Measurements from ENCODE around the gene MTHFD2L. TPM values are rescaled to one million over a fixed set of nuclear protein-coding genes. Genes with fewer than 3 reads are reported as not detected.

MTHFD2L gene
- total and polyA plus RNA-seq, 2 experiments from 2014 or later, result 20.0 to 32.0 TPM

GRCh38 chr4:74284053-74284452, 126.1 kb downstream of the MTHFD2L start:
- no peak overlapping the region for H3K27ac ChIP-seq
- H3K79me2 ChIP-seq, result no peaks in the 10 kb centered on the region
- H3K27me3 ChIP-seq, result no peaks in the 10 kb centered on the region
- no peak for TF ChIP-seq EZH2phosphoT487 (IDR thresholded peaks at IDR 0.05; ENCODE audit: low read depth, severe bottlenecking, unreplicated experiment)
- no peak for TF ChIP-seq CTCF (IDR thresholded peaks at IDR 0.05; ENCODE audit: poor library complexity)
- no peak for TF ChIP-seq EZH2 (IDR thresholded peaks at IDR 0.05; ENCODE audit: borderline replicate concordance)
- H3K9me3 ChIP-seq (ENCODE audit: low read depth), result no peaks in the 10 kb centered on the region
- 81% methylated on average over 3 of the region's 3 CpGs for WGBS (ENCODE audit: low lambda C conversion rate, missing lambda C conversion rate)
- no peaks in the 10 kb centered on the region for H3K4me1 ChIP-seq (ENCODE audit: insufficient read depth)
- H3K4me2 ChIP-seq, result no peak overlapping the region
- H4K20me1 ChIP-seq (ENCODE audit: insufficient read depth, poor library complexity, severe bottlenecking), result no peaks in the 10 kb centered on the region
- H3K9me2 ChIP-seq (replicated peaks; ENCODE audit: insufficient read depth), result no peaks in the 10 kb centered on the region
- H3K4me3 ChIP-seq, result no peak overlapping the region
- DNase-seq (ENCODE audit: low spot score), result no peak
- no peaks in the 10 kb centered on the region for H3K36me3 ChIP-seq (replicated peaks; ENCODE audit: insufficient read depth, low read depth)
- H2AFZ ChIP-seq, result no peak overlapping the region

- H3K4me1 ChIP-seq (ENCODE audit: insufficient read depth), result no peaks in the 10 kb centered on the region
- TF ChIP-seq CTCF (IDR thresholded peaks at IDR 0.05; ENCODE audit: poor library complexity) (no peak), EZH2phosphoT487 (IDR thresholded peaks at IDR 0.05; ENCODE audit: low read depth, severe bottlenecking, unreplicated experiment) (no peak), EZH2 (IDR thresholded peaks at IDR 0.05; ENCODE audit: borderline replicate concordance) (no peak)
- no peaks in the 10 kb centered on the region for H3K9me2 ChIP-seq (replicated peaks; ENCODE audit: insufficient read depth)
- no peak overlapping the region for H3K27ac ChIP-seq
- no peak overlapping the region for H3K4me3 ChIP-seq
- no peak for DNase-seq (ENCODE audit: low spot score)
- no peaks in the 10 kb centered on the region for H4K20me1 ChIP-seq (ENCODE audit: insufficient read depth, poor library complexity, severe bottlenecking)
- H3K4me2 ChIP-seq, result no peak overlapping the region
- no peak overlapping the region for H2AFZ ChIP-seq
- H3K27me3 ChIP-seq, result no peaks in the 10 kb centered on the region
- no peaks in the 10 kb centered on the region for H3K9me3 ChIP-seq (ENCODE audit: low read depth)
- WGBS (ENCODE audit: low lambda C conversion rate, missing lambda C conversion rate), result 90% methylated on average over 1 of the region's 1 CpG
- no peaks in the 10 kb centered on the region for H3K36me3 ChIP-seq (replicated peaks; ENCODE audit: insufficient read depth, low read depth)
- no peaks in the 10 kb centered on the region for H3K79me2 ChIP-seq
Measured at GRCh38 chr4:74287164-74287563, 129.2 kb downstream of the MTHFD2L start.

- TF ChIP-seq CTCF (IDR thresholded peaks at IDR 0.05; ENCODE audit: poor library complexity), result no peak
- no peak for TF ChIP-seq EZH2phosphoT487 (IDR thresholded peaks at IDR 0.05; ENCODE audit: low read depth, severe bottlenecking, unreplicated experiment)
- TF ChIP-seq EZH2 (IDR thresholded peaks at IDR 0.05; ENCODE audit: borderline replicate concordance), result no peak
- Histone ChIP-seq H3K79me2 (no peaks in the 10 kb centered on the region), H3K27ac (no peak overlapping the region), H3K4me3 (no peak overlapping the region), H3K4me1 (ENCODE audit: insufficient read depth) (no peaks in the 10 kb centered on the region), H3K36me3 (replicated peaks; ENCODE audit: insufficient read depth, low read depth) (no peaks in the 10 kb centered on the region), H3K27me3 (no peaks in the 10 kb centered on the region), H3K9me3 (ENCODE audit: low read depth) (no peaks in the 10 kb centered on the region), H2AFZ (no peak overlapping the region), H4K20me1 (ENCODE audit: insufficient read depth, poor library complexity, severe bottlenecking) (no peaks in the 10 kb centered on the region), H3K9me2 (replicated peaks; ENCODE audit: insufficient read depth) (no peaks in the 10 kb centered on the region), H3K4me2 (no peak overlapping the region)
- no peak for DNase-seq (ENCODE audit: low spot score)
Measured at GRCh38 chr4:74287791-74288190, 129.9 kb downstream of the MTHFD2L start.

DNA sequence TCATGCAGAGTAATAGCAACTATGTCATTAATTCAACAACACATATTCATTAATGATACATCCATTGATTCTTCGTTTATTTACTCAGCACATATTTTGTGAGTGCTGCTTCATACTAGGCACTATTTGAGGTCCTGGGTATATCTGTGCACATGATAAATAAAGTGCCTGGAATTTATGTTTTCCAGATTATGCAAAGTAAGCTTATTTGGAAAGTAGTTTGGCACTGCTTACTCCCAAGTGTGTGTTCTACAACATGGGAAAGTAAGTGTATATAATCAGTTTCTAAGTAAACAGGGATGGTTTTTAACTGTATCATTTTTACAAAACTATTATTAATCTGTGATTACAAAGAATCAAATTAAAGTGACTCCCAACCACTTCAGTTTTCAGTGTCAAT, 133.6 kb downstream of the MTHFD2L start:
- no peaks in the 10 kb centered on the region for H3K4me1 ChIP-seq (ENCODE audit: insufficient read depth)
- H3K4me3 ChIP-seq, result no peak overlapping the region
- no peaks in the 10 kb centered on the region for H3K79me2 ChIP-seq
- TF ChIP-seq EZH2 (IDR thresholded peaks at IDR 0.05; ENCODE audit: borderline replicate concordance) (no peak), EZH2phosphoT487 (IDR thresholded peaks at IDR 0.05; ENCODE audit: low read depth, severe bottlenecking, unreplicated experiment) (no peak), CTCF (IDR thresholded peaks at IDR 0.05; ENCODE audit: poor library complexity) (no peak)
- no peaks in the 10 kb centered on the region for H3K27me3 ChIP-seq
- no peaks in the 10 kb centered on the region for H4K20me1 ChIP-seq (ENCODE audit: insufficient read depth, poor library complexity, severe bottlenecking)
- no peaks in the 10 kb centered on the region for H3K9me2 ChIP-seq (replicated peaks; ENCODE audit: insufficient read depth)
- DNase-seq (ENCODE audit: low spot score), result no peak
- no peaks in the 10 kb centered on the region for H3K36me3 ChIP-seq (replicated peaks; ENCODE audit: insufficient read depth, low read depth)
- no peak overlapping the region for H3K27ac ChIP-seq
- 97% methylated on average over 1 of the region's 1 CpG for WGBS (ENCODE audit: low lambda C conversion rate, missing lambda C conversion rate)
- no peak overlapping the region for H3K4me2 ChIP-seq
- no peaks in the 10 kb centered on the region for H3K9me3 ChIP-seq (ENCODE audit: low read depth)
- H2AFZ ChIP-seq, result no peak overlapping the region
